NCI-H510A (cell line): Measurements from ENCODE around the gene RFTN2.

Experiments used
- DNase-seq: peaks from one replicate; lab custom pipeline; 2025; lab: John Stamatoyannopoulos, UW

RFTN2 gene

GRCh38 chr2:197539734-197540133 is 135.7 kb downstream of the RFTN2 start:
- DNase-seq: no peak

DNA sequence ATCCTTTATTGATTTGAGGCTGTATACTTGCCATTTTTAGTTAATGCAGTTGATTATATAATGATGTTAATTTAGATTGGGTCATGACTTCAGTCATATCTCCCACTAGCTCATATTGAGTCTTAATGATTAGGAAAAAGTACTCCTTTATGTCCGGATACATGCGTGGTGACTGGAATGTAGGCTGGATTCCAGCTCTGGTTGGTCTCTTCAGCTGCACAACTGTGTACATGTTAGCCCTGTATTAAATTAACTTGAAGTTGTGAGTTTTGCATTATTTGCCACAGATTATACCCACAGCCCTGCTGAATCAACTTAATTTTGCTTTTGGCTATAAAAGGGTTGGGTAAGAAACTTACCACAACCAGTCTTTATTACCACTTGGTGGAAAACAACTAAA is 137.0 kb downstream of the RFTN2 start:
- DNase-seq: no peak
